ENCODE results near the gene TCTN1. TPM values are rescaled to one million over a fixed set of nuclear protein-coding genes. Genes with fewer than 3 reads are reported as not detected.

The TCTN1 gene
- total RNA-seq, 1 donor, result 46.3 TPM

GRCh38 chr12:110667671-110668070 lies 53.7 kb downstream of the TCTN1 start:
- no peak overlapping the region for H3K4me3 ChIP-seq (ENCODE audit: low read depth, low read length)
- no peak for DNase-seq (ENCODE audit: low read depth)
- TF ChIP-seq CTCF (IDR thresholded peaks at IDR 0.05; ENCODE audit: insufficient read depth, low read length), result no peak

GRCh38 chr12:110668480-110669192 lies 54.7 kb downstream of the TCTN1 start:
- no peak for DNase-seq (ENCODE audit: low read depth)
- H3K4me3 ChIP-seq (ENCODE audit: low read depth, low read length), result no peak overlapping the region
- TF ChIP-seq CTCF (IDR thresholded peaks at IDR 0.05; ENCODE audit: insufficient read depth, low read length), result no peak

- no peak overlapping the region for H3K4me3 ChIP-seq (ENCODE audit: low read depth, low read length)
- TF ChIP-seq CTCF (IDR thresholded peaks at IDR 0.05; ENCODE audit: insufficient read depth, low read length), result no peak
- no peak for DNase-seq (ENCODE audit: low read depth)
Observed at GRCh38 chr12:110669193-110669502, 55.2 kb downstream of the TCTN1 start.

GRCh38 chr12:110670161-110670701 lies 56.3 kb downstream of the TCTN1 start:
- TF ChIP-seq CTCF (IDR thresholded peaks at IDR 0.05; ENCODE audit: insufficient read depth, low read length), result no peak
- no peak for DNase-seq (ENCODE audit: low read depth)
- H3K4me3 ChIP-seq (ENCODE audit: low read depth, low read length), result no peak overlapping the region

- DNase-seq (ENCODE audit: low read depth), result no peak
- no peak overlapping the region for H3K4me3 ChIP-seq (ENCODE audit: low read depth, low read length)
- TF ChIP-seq CTCF (IDR thresholded peaks at IDR 0.05; ENCODE audit: insufficient read depth, low read length), result no peak
Observed at GRCh38 chr12:110676171-110676570, 62.2 kb downstream of the TCTN1 start.

- H3K4me3 ChIP-seq (ENCODE audit: low read depth, low read length), result no peak overlapping the region
- TF ChIP-seq CTCF (IDR thresholded peaks at IDR 0.05; ENCODE audit: insufficient read depth, low read length), result no peak
- DNase-seq (ENCODE audit: low read depth), result no peak
Observed at GRCh38 chr12:110677206-110677911, 63.4 kb downstream of the TCTN1 start.

Data from fibroblast of the aortic adventitia (primary cell).